ENCODE data around the gene TENM4. TPM values are rescaled to one million over a fixed set of nuclear protein-coding genes. Genes with fewer than 3 reads are reported as not detected.
"Not testable (repeated sequence)": the region's sequence is repeated elsewhere in the genome, so short reads cannot be mapped to it uniquely, and the experiment has no call there.

Gene TENM4
- total RNA-seq, 1 donor from 2014 or later, result under 0.01 TPM

- no peak for DNase-seq (ENCODE audit: low read depth in 2 of 2)
Observed at GRCh38 chr11:79249295-79249993, 191.4 kb downstream of the TENM4 start.

DNA sequence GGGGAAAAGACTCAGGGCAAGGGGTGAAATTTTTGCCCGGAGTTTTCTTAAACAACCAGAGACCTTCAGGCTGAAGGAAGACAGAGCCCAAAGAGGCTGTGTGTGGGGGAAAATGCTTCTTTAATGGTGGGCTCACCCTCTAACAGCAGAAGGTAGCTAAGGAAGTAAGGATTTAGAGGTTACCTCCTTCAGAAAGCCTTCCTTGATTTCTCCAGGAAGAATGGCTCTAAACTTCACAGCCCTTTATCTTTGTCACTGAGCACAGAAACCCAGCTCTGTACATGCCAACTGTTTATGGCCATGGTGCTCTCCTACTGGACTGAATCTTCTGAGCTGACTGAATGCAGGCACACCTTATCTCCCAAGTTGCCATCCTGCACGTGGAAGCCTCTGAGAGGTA lies 196.0 kb downstream of the TENM4 start:
- no peak for DNase-seq (ENCODE audit: low read depth in 2 of 2)

DNA sequence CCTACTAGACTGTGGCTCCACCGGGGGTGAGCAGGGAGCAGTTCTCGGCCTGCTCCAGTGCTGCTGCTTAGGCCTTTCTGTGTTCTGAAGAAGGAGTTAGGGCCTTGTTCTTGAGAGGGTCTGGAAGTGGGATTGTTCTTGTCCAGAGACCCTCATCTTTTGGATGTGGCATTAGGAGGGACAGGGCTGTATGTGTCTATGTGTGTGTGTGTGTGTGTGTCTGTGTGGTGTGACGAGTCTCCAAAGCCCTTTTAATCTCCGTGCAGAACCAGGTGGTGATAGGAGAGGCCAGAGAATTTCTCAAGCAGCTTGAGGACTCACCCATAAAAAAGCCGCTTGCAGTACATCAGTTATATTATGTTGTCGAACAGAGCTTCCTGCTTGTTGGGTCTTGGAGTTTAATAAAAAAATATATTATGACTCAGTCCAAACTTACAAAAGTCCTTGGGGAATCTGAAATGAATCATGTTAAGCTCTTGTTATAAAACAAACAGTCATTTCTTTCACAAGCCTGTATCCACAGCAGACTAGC lies 196.5 kb downstream of the TENM4 start:
- DNase-seq (ENCODE audit: low read depth in 2 of 2), result no peak

- DNase-seq (ENCODE audit: low read depth in 2 of 2), result no peak
Observed at GRCh38 chr11:79243422-79244210, 197.2 kb downstream of the TENM4 start.

- no peak for DNase-seq (ENCODE audit: low read depth in 2 of 2)
Observed at GRCh38 chr11:79242616-79243015, 198.2 kb downstream of the TENM4 start.

- no peak for DNase-seq (ENCODE audit: low read depth in 2 of 2)
Observed at GRCh38 chr11:79241852-79242241, 199.0 kb downstream of the TENM4 start.

GRCh38 chr11:79241205-79241851 lies 199.5 kb downstream of the TENM4 start:
- no peak for DNase-seq (ENCODE audit: low read depth in 2 of 2)

DNA sequence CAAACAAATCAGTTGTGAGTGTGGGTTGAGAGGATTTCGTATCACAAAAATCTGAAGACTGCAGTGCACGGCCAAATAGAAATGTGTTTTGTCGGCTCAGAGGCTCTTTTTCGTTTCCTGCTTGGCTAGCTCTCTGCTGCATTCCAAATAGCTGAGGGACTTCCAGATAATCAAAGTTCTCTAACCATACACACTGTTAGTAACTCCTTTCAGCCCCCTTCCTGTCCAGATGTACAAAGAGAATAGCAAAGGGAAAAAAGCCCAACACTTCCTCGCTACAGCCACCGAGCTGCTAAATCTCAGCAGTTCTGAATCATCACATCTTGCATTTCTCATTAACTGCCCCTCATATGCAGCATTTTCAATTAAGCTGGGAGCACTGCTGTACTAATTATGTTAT lies 203.1 kb downstream of the TENM4 start:
- peak in 1 of 2 donors; percentile 19 for DNase-seq (ENCODE audit: low read depth in 2 of 2)

- no peak for DNase-seq (ENCODE audit: low read depth in 2 of 2)
Observed at GRCh38 chr11:79237091-79237490, 203.7 kb downstream of the TENM4 start.

GRCh38 chr11:79236541-79236971 lies 204.3 kb downstream of the TENM4 start:
- no peak for DNase-seq (ENCODE audit: low read depth in 2 of 2)

- no peak for DNase-seq (ENCODE audit: low read depth in 2 of 2)
Observed at GRCh38 chr11:79235696-79236095, 205.1 kb downstream of the TENM4 start.

- DNase-seq (ENCODE audit: low read depth in 2 of 2), result no peak
Observed at GRCh38 chr11:79232346-79232745, 208.5 kb downstream of the TENM4 start.

GRCh38 chr11:79229047-79229446 lies 211.8 kb downstream of the TENM4 start:
- DNase-seq (ENCODE audit: low read depth in 2 of 2), result no peak

- DNase-seq (ENCODE audit: low read depth in 2 of 2), result no peak
Observed at GRCh38 chr11:79227767-79228755, 212.8 kb downstream of the TENM4 start.

- no peak for DNase-seq (ENCODE audit: low read depth in 2 of 2)
Observed at GRCh38 chr11:79227308-79227707, 213.5 kb downstream of the TENM4 start.

GRCh38 chr11:79226126-79226525 lies 214.7 kb downstream of the TENM4 start:
- DNase-seq (ENCODE audit: low read depth in 2 of 2), result no peak

DNA sequence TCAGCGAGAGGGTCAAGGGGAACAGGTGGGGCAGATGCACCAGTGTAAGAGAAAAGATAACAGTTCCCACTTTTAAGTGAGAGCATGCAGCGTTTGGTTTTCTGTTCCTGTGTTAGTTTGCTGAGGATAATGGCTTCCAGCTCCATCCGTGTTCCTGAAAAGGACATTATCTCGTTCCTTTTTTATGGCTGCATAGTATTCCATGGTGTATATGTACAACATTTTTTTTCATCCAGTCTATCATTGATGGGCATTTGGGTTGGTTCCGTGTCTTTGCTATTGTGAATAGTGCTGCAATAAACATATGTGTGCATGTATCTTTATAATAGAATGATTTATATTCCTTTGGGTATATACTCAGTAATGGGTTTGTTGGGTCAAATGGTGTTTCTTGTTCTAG lies 218.7 kb downstream of the TENM4 start:
- DNase-seq (ENCODE audit: low read depth in 2 of 2), result not testable (repeated sequence)

DNA sequence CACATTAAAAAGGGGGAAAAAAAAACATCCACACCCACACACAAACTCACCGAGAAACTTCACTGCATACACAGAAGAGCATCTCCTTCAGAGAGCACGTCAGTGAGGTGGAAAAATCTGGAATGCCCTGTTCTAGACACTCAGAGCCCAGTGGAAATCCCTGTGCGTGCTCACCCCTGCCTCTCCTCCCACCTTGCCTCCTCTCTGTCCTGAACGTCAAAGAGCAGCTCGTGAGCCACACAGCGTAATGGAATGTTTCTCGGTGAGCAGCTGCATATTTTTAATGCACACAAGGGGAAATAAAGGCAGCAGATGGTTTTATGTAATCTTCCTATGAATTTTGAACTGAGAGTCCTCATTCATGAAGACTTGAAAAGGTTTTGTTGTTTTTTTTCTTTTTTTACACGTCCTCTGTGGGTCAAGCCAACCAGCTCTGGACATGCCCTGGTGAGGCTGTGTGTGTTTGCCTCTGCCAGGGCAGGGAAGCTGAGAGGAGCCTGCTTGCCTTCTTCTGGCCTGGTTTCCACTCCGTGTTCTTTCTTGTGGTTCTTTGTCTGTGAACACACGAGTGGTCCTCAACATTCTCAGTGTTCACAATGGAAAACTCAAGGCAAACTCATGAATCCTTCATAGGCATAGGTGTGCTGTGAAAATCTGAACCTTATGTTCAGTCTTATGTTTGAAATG lies 219.2 kb downstream of the TENM4 start:
- DNase-seq (ENCODE audit: low read depth in 2 of 2), result no peak

DNA sequence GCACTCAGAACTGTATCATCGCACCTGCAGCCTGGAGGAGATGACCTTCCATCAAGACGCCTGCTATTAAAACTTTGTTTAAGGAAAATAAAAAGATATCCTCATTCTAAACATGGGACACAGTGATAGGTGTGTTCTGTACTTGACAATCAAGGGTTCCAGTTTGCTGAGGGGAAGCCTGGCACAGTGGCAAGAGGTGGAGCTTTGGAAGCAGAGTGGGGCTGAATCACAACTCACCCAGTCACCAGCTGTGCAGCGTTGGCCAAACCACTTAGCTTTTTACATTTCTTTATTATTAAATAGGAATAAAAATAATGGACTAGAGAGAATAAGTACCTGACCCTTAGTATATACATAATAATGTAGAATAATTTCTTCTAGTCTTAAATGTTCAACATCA lies 220.7 kb downstream of the TENM4 start:
- DNase-seq (ENCODE audit: low read depth in 2 of 2), result no peak

Data from dermis microvascular lymphatic vessel endothelial cell (primary cell).